Suprapubic skin (tissue), 4 donors: ENCODE measurements around the gene GMPS.

Experiments used
- EP300 ChIP-seq: sonication (generic); formaldehyde crosslinking; IDR thresholded peaks from one replicate; pipeline ENCODE4 v1.6.1; 2017; ENCODE audit warnings: antibody characterized with exemption
- POLR2A ChIP-seq, 2 donors: fragments of 450-650 bp; IDR thresholded peaks; one replicate each; pipeline ENCODE4 v1.6.1; 2017; ENCODE audit warnings: antibody characterized with exemption in 2 of 2, mild to moderate bottlenecking in 2 of 2, moderate library complexity in 2 of 2
- POLR2AphosphoS5 ChIP-seq, 3 donors: sonication (generic); formaldehyde crosslinking; IDR thresholded peaks; one replicate each; pipeline ENCODE4 v1.6.1; 2017; ENCODE audit warnings: antibody characterized with exemption in 3 of 3
- TF ChIP-seq, protein P1 (sequence below), 2 donors: fragments of 200-600 bp in 1 of 2; fragments of 450-650 bp in 1 of 2; sonication (generic) in 1 of 2; IDR thresholded peaks; one replicate each; pipeline ENCODE4 v1.5.1; 2016 to 2019; ENCODE audit warnings: antibody characterized with exemption in 2 of 2, mild to moderate bottlenecking in 1 of 2, moderate library complexity in 1 of 2

DNA sequence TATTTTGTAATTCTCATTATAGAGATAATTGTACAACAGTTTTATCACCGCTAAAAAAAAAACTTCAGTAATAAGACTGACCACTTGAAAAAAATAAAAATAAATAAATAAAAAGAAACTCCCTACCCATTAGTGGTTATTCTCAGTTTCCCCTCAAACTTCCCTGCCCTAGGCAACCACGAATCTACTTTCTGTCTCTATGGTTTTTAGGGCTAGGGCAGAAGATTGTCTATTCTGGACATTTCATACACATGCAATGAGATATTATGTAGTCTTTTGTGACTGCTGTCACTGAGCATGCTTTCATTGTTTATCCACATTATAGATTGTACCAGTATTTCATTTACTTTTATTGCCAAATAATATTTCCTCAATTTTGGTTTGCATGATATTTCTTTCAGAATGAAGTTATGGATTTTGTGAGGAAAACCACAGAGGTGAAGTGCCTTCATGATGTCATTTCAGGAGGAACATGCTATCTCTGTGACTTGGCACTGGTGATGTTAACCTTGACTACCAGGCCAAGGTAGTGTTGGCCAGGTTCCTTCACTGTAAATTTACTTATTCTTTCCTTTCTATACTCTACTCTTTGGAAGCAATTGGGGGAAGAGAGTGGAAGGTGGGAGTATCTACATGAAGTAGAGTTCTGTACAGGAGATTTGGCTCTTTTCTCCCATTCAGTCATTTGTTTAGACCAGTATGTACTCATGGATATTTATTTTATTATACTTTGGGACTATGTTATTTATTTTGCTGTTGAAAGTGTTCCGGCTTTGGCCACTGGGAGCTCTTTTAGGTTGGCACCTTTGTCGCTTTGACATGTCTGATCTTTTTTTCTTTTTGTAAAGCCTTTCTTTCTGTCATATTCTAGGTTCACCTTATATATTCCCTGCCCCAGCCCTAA lies 86.3 kb downstream of the GMPS start:
- TF ChIP-seq EP300 (no peak), POLR2A (IDR thresholded peaks at IDR 0.05) (no peak), POLR2AphosphoS5 (IDR thresholded peaks at IDR 0.05) (no peak)
- TF ChIP-seq, protein P1, sequence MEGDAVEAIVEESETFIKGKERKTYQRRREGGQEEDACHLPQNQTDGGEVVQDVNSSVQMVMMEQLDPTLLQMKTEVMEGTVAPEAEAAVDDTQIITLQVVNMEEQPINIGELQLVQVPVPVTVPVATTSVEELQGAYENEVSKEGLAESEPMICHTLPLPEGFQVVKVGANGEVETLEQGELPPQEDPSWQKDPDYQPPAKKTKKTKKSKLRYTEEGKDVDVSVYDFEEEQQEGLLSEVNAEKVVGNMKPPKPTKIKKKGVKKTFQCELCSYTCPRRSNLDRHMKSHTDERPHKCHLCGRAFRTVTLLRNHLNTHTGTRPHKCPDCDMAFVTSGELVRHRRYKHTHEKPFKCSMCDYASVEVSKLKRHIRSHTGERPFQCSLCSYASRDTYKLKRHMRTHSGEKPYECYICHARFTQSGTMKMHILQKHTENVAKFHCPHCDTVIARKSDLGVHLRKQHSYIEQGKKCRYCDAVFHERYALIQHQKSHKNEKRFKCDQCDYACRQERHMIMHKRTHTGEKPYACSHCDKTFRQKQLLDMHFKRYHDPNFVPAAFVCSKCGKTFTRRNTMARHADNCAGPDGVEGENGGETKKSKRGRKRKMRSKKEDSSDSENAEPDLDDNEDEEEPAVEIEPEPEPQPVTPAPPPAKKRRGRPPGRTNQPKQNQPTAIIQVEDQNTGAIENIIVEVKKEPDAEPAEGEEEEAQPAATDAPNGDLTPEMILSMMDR (IDR thresholded peaks at IDR 0.05): no peak
